NCI-H1930 (cell line): ENCODE data around the gene HTD2.
"Not testable (repeated sequence)": the region's sequence is repeated elsewhere in the genome, so short reads cannot be mapped to it uniquely, and the experiment has no call there.

Experiments
- DNase-seq, 2 experiments: peaks; one replicate each; lab custom pipeline; 2025; lab: John Stamatoyannopoulos, UW

Gene HTD2

DNA sequence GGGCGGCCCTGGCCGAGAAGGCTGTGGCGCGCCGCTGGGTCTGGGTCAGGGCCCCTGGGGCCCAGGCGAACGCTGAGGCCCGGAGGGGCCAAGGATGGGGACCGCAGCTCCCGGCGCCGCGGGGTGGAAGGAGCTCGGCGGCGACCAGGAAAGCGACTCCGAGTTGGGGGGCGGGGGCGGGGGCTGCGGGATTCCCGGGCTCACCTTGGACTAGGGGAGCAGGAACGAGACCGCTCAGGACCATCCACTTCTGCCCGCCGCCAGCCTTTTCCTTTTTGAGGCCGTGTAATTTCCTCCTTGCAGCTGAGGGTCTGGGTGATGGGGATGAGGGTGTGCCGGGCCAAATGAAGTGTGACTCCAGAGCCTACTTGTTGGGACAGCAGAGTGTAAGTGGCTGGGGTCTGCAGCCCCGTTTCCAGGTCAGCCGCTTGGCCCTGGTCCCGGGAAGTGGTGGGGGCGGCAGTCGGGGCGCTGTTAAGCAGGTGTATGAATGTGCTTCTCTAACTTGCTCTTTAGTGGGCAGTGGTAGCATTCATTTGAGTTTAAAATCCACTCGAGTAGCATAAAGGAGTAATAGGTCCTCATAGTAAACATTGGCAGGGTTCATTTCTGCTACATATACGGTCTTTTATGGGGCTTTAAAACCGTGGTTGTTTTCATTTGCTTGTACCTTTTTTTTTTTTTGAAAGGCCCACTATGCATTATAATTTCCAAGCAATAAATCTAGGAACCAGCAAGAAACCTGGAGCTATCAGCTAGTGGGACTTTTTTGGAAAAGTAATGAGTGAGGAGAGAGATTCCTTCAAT lies 27.1 kb downstream of the HTD2 start:
- no peak for DNase-seq

DNA sequence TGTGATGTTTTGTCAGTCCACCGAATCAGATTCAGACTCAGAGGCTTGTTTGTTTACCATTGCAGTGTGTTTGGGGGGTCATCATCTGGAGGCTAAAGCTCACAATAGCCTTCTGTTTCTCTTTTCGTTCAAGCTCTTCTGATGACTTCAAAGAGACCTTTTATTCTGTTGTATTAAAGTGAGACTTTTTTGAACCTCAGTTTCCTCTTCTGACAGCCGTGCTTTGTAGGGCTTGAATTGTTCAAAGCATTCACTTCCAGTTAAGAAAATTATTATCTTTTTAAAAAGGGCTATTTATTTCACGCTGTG lies 27.6 kb downstream of the HTD2 start:
- DNase-seq, result no peak

DNA sequence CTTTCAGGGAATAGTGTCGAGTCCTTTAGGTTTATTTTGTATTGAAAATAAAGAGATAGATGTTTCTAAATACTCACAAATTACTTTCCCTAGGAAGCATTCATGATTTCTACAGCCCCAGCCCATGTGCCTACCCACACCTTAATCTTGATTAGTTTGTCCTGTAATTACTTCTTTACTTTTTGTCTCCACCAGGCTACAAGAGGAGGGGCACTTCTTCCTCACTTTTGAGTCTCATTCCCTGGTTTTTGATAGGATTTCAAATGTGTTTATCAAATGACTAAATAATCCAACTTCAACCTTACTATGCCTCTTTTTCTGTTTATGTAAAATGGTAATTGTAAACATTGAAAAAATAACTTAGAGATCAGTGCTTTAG lies 28.2 kb downstream of the HTD2 start:
- no peak for DNase-seq

DNA sequence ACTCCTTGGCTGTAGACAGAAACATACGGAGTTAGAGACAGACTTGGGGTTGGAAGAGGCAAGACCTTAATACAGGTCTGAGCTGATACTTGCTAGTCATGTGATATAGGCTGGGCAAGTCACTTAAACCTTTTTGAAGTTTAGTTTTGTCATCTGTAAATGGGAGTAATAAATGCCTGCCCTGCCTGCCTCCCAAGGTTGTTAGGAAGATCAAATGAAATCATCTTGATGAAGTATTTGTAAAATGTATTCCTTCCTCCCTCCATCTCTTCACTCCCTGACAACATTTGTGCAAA lies 29.3 kb downstream of the HTD2 start:
- no peak for DNase-seq

DNA sequence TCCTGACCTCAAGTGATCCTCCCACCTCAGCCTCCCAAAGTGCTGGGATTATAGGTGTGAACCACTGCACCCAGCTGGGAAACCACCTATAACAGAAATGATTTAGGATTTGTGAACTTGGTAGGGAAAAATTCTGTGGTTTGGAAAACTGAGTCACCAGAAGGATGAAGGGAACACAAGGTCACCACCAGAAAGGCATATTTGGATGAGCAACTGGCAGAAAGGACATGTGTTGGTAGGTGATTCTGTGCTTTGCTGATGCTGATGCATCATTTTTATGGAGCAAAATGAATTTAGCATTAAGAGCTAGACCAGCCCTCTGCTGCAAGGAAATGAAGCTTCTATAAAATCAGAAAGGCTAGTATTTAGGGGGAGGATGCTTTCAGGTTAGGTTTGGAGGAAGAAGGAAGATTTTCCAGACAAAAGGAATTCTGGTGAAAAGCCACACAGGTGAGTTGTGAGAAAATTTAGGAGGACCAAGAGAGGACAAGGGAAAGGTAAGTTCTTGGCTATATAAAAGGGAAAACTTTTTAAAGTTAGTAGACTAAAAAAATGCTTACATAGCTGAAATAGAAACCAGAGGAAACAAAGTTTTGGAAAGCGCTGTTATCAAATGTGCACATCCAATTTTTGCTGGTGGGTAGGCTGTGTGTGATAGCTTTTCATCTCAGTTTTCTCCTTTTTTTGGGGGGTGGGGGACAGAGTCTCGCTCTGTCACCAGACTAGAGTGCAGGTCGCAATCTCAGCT lies 30.0 kb downstream of the HTD2 start:
- no peak for DNase-seq

DNA sequence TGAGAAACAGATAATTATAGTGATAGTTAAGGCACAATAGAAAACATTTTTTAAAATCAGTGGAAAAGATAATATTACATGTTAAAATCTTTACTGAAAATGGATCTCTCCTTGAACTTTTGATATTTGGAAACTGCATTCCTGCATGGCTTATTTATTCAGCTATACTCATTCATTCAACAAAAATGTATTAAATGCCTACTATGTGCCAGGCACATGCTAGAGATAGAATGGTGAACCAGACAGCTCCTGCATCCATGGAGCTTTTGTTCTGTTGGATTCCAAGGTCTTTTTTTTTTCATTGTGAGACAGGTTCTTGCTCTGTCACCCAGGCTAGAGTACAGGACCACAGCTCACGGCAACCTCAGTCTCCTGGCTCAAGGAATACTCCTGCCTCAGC lies 30.9 kb downstream of the HTD2 start:
- DNase-seq, result no peak

DNA sequence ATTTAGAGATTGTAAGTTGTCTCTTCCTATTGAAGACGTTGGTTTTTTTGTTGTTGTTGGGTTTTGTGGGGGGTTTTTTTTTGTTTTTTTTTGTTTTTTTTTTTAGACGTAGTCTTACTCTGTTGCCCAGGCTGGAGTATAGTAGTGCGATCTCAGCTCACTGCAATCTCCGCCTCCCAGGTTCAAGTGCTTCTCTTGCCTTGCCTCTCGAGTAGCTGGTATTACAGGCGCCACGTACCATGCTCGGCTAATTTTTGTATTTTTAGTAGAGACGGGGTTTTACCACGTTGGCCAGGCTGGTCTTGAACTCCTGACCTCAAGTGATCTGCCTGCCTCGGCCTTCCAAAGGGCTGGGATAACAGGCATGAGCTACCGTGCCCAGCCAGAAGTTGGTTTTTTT lies 32.8 kb downstream of the HTD2 start:
- DNase-seq, result not testable (repeated sequence)

DNA sequence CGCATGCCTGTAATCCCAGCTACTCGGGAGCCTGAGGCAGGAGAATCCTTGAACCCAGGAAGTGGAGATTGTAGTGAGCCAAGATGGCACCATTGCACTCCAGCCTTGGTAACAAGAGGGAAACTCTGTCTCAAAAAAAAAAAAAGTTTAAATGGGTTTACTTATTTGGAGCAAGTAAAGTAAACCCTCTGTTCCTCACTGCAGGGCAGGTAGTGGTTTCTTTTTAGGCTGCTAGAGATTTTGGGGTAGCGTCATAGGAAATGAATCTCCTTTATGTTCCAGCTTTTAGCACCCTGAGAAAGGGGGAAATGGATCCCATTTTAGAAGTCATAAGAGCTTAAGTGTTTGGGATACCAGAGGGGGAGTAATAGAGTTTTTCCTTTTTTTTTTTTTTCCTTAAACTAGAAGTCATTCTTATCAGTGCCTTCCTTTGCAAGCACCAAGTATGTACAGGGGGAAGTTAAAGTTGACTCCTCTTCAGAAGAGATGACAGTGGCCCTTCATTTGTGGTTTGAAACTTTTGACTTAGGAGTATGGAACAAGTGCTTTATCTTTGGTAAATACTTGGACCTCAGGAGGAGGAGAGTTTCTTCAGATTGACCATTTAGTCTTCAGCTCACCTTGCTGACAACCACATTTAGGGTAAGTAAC lies 34.4 kb downstream of the HTD2 start:
- no peak for DNase-seq

DNA sequence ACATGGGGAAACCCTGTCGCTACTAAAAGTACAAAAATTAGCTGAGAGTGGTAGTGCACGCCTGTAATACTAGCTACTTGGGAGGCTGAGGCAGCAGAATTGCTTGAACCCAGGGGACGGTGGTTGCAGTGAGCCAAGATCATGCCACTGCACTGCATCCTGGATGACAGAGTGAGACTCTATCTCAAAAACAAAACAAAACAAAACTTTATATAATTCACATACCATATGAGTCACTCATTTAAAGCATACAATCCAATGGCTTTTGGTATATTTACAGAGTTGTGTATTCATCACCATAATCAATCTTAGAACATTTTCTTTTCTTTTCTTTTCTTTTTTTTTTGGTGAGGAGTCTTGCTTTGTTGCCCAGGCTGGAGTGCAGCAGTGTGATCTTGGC lies 35.1 kb downstream of the HTD2 start:
- DNase-seq, result no peak

DNA sequence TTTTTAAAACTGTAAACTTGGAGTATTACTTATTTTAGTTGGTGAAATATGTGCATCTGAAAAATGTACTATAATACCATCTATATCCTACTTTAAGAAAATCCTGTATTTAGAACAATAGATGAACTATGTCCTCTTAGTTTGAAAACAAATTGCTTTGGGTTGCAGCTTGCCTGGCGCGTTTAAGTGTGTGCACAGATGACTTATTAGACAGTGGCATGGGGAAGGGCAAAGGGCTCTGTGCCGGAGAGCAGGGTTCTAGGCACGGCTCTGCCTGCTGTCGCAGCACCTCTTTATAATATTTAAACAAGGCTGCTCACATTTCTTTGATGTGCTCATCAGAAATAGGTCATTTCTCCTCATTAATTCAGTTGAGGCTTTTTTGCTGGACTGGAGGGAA lies 36.4 kb downstream of the HTD2 start:
- DNase-seq, result no peak

DNA sequence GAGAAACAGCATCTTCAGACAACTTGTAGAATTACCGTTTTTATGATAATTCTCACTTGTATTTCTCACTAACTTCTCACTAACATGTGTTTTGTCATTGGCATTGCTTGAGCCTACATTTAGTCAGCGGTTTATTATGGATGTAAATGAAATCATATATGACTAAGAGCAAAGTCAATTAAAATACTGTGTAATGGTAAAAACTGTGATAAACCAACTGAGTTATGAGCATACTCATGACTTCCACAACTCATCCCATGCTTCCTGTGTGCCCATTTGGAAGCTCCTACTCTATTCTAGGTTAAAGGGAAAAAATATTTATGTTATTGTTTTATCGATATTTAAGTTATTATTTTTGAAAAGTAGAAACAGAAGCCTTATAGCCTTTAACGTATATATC lies 39.1 kb downstream of the HTD2 start:
- no peak for DNase-seq

DNA sequence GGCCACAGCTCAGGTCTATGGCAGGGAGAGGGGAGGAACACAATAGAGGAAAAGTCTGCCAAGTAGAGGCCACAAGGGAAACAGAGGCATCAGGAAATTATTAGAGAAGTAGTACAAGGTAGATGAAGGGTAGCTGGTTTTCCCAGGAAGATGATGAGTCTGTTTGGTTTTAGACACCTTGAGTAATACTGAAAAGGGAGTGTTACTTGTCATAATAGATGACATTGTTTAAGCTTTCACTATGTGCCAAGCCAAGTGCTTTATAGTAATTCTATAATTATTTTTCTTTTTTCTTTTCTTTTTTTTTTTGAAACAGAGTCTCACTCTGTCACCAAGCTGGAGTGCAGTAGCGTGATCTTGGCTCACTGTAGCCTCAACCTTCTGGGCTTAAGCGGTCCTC lies 40.0 kb downstream of the HTD2 start:
- DNase-seq, result no peak

DNA sequence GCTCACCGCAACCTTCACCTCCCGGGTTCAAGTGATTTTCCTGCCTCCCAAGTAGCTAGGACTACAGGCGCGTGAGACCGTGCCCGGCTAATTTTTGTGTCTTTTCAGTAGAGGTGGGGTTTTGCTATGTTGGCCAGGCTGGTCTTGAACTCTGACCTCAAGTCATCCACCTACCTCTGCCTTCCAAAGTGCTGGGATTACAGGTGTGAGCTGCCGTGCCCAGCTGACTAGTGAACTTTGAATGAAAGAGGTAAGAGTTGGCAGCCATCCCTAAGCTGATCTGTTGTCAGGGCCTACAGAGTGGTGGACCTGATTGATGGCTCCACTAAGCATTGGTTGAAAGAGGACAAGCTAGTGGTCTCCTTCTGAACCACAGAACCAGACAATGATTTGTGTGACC lies 41.7 kb downstream of the HTD2 start:
- no peak for DNase-seq

DNA sequence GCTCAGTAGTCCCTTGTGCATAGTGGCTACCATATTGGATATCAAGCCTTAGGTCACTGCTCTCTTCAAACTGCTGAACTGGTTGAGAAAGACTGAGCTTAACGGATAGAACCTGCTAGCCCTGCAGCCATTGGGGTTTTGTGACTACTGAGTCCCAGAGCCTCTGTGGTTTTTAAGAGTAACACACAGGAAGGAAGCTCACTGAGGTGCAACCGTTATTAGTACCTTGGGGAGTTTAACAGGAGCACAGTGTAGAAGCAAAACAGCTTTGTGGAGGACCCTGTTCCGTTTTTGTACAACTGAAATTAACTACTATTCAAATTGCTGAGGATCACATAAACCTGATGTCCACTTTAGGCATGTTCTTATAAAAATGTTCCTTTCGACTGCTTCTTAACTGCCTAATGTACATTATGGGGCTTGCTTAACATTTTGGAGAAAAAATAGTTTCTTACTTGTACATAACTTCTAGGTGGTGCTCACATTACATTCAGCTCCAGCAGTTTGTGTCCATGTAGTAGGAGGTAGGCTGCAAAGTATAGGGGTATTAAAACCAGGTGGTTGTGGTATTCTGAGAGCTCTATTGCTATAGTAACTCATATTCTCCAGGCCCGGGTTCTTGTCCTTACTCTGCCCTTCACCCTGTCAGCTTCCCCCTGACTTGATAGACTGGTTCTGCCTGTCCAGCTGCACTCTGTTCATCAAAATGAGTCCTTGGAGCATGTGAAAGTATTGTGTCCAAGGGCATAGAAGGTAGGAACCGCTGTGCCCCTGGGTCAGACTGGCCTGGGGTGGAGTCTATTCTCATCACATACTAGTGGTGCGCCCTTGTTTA lies 43.7 kb downstream of the HTD2 start:
- no peak for DNase-seq

DNA sequence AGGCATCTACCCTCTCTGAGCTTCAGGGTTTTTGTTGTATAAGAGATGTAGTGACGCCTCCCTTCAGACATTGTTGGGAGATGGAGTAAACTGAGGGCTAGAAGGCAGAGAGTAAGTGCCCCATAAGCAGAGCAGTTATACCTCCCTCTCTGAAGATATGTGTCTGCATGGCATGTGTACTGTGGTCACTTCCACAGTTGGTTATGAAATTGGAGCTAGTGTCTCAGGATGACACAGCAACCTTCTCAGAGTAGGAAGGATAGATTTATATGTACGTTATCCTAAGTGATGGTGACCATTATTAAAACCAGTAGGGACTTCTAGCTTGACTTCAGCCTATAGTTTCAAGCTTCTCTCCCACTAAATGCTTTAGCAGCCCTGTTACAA lies 44.3 kb downstream of the HTD2 start:
- no peak for DNase-seq

DNA sequence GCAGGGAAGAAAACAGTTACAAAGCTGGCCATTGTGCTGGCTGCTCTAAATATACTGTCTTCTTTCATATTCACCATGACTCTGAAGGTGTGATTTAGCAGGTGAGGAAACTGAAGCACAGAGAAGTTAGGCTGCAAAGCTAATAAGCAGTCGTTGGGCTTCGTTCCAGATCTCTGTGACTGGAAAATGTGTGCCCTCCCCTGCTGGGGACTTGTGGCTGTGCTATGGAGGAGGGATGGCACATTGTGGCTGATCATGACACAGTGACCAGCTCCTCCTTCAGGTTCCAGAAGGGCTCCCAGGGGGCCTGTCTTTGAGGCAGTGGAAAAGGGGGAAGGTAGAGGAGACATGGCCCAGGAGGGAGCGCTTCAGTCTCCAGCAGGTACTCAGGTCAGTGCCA lies 45.6 kb downstream of the HTD2 start:
- no peak for DNase-seq

DNA sequence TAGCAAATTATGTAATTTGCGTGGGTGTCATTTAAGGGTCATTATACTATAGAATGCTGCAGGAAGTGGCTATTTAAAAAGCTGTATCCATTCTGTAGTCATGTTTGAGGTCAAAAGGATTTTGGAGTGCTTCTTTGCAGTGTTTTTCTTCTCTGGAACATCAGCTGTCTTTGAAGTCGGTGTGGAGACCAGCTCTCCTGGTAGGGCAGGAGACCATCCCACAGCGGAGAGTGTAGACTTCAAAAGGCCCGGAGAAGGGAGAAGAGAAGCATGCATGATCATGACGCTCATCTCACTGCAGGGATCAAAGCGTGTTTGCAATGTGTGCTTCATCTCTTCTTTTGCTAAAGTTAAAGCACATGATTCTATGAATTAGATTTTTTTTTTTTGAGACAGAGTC lies 46.3 kb downstream of the HTD2 start:
- DNase-seq, result no peak

DNA sequence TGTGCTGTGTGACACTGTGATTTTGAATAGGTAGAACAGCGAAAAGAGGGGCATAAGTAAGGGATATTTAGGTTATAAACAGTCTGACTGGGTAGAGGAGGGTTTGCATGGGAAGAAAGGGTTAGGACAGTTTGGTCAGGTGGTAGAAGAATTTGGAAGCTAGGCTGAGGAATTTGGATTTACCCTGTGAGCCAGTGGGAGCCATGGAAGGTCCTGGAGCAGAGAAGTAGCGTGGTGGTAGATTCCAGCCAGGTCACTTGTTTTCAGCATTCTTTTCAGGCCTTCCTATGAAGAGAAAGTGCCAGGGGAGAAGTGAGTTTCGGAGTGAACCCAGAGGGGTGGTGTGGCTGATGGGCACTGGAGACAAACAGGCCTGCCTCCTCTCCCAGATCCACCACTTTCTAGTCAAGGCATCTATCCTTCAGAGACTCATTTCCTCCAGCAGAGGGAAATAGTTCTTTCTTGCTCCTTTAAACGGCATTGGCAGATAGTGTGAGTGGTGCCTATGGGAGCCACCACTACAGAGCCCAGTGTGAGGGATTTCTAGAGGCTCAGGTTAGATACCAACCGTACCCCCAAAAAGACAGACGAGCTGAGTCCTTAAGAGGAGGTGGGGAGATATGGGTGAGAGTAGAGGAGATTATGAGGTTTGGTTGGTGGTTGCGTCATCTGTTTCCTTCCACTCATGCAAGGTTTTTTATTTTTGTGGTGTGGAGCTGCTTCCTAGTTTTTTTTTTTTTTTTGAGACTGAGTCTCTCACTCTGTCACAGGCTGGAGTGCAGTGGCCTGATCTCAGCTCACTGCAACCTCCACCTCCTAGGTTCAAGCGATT lies 47.6 kb downstream of the HTD2 start:
- DNase-seq, result no peak

DNA sequence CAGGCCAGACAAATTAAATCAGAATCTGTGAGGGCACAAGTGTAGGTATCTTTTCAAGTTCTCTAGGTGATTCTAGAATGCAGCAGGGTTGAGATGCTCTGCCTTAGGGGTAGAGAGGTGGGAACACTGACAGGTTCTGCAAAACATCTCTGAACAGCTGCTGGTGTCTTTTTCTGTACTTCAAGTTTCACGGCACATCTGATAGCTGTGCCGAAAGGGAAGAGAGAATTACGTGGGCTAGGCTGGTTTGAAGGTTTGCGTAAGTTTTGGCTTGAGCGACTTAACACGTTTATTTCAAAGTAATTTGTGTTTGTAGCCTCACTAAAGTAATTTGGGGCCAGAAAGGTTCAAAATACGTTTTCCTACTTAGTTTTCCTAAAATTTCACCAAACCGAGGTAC lies 48.9 kb downstream of the HTD2 start:
- DNase-seq, result no peak

DNA sequence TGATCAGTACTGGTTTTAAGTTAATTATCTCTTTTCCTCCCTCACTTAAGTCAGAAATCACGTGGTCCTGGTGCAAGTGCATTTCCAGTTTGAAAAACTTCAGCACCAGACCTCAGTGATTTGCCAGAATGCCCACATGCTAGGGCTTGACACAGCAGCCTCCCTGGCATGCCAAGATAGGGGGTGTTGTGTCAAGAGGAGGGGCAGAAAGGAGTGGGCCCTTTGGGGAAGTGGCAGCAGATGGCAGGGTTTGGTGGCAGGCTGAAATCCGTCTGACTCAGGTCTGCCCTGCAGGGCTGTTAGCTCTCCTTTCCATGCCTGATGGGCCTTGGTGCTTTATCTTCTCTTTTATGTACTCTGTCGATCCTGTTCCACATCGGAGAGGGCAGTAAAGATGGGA lies 49.7 kb downstream of the HTD2 start:
- no peak for DNase-seq

DNA sequence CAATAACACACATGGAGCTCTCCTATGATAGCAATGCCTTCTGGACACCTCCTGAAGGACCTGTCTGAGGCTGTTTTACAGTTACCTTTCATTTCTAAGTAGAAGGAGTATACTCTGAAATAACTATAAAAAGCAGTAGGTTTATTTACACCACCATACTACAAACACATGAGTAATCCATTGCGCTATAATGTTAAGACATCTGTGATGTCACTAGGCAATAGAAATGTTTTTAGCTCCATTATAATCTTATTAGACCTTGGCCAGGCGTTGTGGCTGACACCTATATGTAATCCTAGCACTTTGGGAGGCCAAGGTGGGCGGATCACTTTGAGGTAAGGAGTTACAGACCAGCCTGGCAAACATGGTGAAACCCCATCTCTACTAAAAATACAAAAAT lies 51.1 kb downstream of the HTD2 start:
- no peak for DNase-seq

DNA sequence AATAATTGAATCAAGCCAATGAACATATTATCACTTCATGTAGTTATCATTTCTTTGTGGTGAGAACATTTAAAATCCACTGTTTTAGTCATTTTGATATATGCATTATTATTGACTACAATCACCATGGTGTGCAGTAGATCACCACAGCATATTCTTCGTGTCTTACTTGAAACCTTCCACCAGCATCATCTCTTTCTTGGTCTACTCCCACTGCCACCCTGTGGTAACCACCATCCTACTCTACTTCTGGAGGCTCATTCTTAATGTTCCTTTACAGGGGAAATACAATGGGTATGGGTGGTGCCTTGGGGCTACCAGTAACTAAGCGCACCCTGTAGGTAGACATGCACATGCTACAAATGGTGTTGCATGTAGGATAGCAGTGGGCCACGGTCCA lies 51.8 kb downstream of the HTD2 start:
- DNase-seq, result no peak
